Muscle of leg (tissue), 10 donors: ENCODE measurements around the gene GORASP1. TPM values are rescaled to one million over a fixed set of nuclear protein-coding genes. Genes with fewer than 3 reads are reported as not detected.

Experiments used
- DNase-seq: peaks from one replicate; pipeline ENCODE4 v3.0.0; 2013
- H3K27ac ChIP-seq: one replicate; pipeline ENCODE4 v1.5.1; 2013; ENCODE audit warnings: mild to moderate bottlenecking, low read length, control low read depth
- H3K27me3 ChIP-seq: one replicate; pipeline ENCODE4 v1.6.1; 2013; ENCODE audit warnings: low read length; ENCODE audit not compliant: control insufficient read depth, insufficient read depth
- H3K36me3 ChIP-seq: one replicate; pipeline ENCODE4 v1.6.1; 2013; ENCODE audit warnings: low read length; ENCODE audit not compliant: control insufficient read depth, insufficient read depth
- H3K4me1 ChIP-seq: one replicate; pipeline ENCODE4 v1.6.1; 2013; ENCODE audit warnings: low read length; ENCODE audit not compliant: control insufficient read depth, insufficient read depth
- H3K4me3 ChIP-seq: one replicate; pipeline ENCODE4 v1.5.1; 2013; ENCODE audit warnings: low read length, control low read depth
- H3K9me3 ChIP-seq: replicated peaks from 2 replicates; pipeline ENCODE4 v1.6.1; 2013; ENCODE audit warnings: low read depth, low read length; ENCODE audit not compliant: control insufficient read depth
- polyA plus RNA-seq, 8 donors: library from polyadenylated mRNA; unstranded; fragments of 120-200 nt; gene quantifications; one replicate each; pipeline versions ENCODE4 v1.2.1 to v1.2.3, GENCODE V29; 2013; ENCODE audit warnings: inconsistent platforms in 1 of 8, low replicate concordance in 1 of 8; ENCODE audit not compliant: insufficient read length in 8 of 8, insufficient read depth in 1 of 8
- total RNA-seq: library from RNA; stranded (reverse); fragments of 120-200 nt; gene quantifications from one replicate; pipeline ENCODE4 v1.2.4, GENCODE V29; 2013

GORASP1 gene
- total and polyA plus RNA-seq, 9 donors = 28.8 to 41.8 (median 34.5) TPM

DNA sequence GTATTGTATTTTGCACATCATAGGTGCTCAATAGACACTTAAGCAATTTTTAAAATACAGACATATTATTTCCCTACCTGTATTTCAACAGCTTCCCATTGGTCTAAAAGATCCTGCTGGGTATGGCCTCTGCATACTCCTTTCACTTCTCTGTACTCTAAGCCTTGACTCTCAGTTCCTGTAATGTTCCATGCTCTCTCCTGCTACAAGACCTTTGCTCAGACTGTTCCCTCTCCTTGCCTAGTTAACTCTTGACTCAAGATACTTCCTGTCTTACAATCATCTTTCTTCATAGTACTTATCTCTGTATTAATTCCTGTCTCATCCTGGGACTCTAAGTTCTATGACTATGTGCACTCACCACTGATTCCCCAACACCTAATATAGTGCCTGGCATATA is 57.4 kb downstream of the GORASP1 start:
- Histone ChIP-seq H3K27me3 (no peaks in the 10 kb centered on the region), H3K9me3 (no peaks in the 10 kb centered on the region), H3K36me3 (no peaks in the 10 kb centered on the region), H3K4me3 (no peak overlapping the region), H3K4me1 (peaks cover 4% of the 10 kb centered on the region), H3K27ac (no peak overlapping the region)
- DNase-seq = peak; percentile 19

Other genes starting within 250 kb of the GORASP1 start
- gene SCN11A, start 55.7 kb downstream of the GORASP1 start, total RNA-seq = 2.0 TPM
- gene SCN11A, start 55.7 kb downstream of the GORASP1 start, polyA plus RNA-seq = 1 to 10 TPM in 7 of 8 donors, under 1 TPM in 1; 0.91 to 2.9 (median 1.8) TPM
- gene WDR48, start 55.6 kb downstream of the GORASP1 start, total RNA-seq = 27.7 TPM
- 10 to 100 TPM; 29.3 to 39.4 (median 33.6) TPM for gene WDR48, start 55.6 kb downstream of the GORASP1 start, polyA plus RNA-seq
- gene TTC21A, start 53 bp upstream of the GORASP1 start, total RNA-seq = 2.7 TPM
- gene TTC21A, start 53 bp upstream of the GORASP1 start, polyA plus RNA-seq = 1 to 10 TPM; 1.6 to 3.9 (median 3.2) TPM
- gene CSRNP1, start 46.0 kb upstream of the GORASP1 start, total RNA-seq = 4.3 TPM
- gene CSRNP1, start 46.0 kb upstream of the GORASP1 start, polyA plus RNA-seq = 1 to 10 TPM; 3.7 to 9.3 (median 5.7) TPM
- 79.4 TPM for gene XIRP1, start 85.0 kb upstream of the GORASP1 start, total RNA-seq
- gene XIRP1, start 85.0 kb upstream of the GORASP1 start, polyA plus RNA-seq = 100 to 1,000 TPM in 7 of 8 donors, 10 to 100 TPM in 1; 95.0 to 271 (median 152) TPM
- gene CX3CR1, start 172.4 kb upstream of the GORASP1 start, total RNA-seq = 1.5 TPM
- gene CX3CR1, start 172.4 kb upstream of the GORASP1 start, polyA plus RNA-seq = 1 to 10 TPM; 2.0 to 5.7 (median 4.0) TPM
- not detected for gene CCR8, start 222.1 kb upstream of the GORASP1 start, total RNA-seq
- gene CCR8, start 222.1 kb upstream of the GORASP1 start, polyA plus RNA-seq = under 1 TPM in 1 of 8 donors, not detected in 7; 0.10 TPM